HepG2 (cell line): ENCODE data around the gene FBLN5. TPM values are rescaled to one million over a fixed set of nuclear protein-coding genes. Genes with fewer than 3 reads are reported as not detected.
A peak's percentile ranks its signal among the peaks of the same experiment; 100 is the strongest.

Source experiments
- ATAC-seq: fragments of 200-7000 bp; cut with Tn5 transposase; 3 replicates; pipeline ENCODE4 v1.9.1; 2020; ENCODE audit warnings: mild to moderate bottlenecking, moderate library complexity
- BruUV-seq: library from RNA; stranded (reverse); fragments of 400-500 nt; replicated peaks from 2 replicates; lab custom pipeline; 2021; lab: Mats Ljungman, UMichigan
- CTCF ChIA-PET: fragments of 300-600 bp; formaldehyde crosslinking; extraction: SDS; loops from one replicate; lab custom pipeline; 2021; ENCODE audit warnings: low total read pairs, inconsistent platforms, low intra/inter-chr PET ratio; lab: Yijun Ruan, JAX
- POLR2A ChIA-PET: fragments of 350-600 bp; sonication (Branson Sonifier 250); formaldehyde crosslinking; loops from one replicate; lab custom pipeline; 2020; ENCODE audit warnings: antibody characterized with exemption, inconsistent platforms; lab: Yijun Ruan, JAX
- DNase-seq: peaks from one replicate; pipeline ENCODE4 v3.0.0-alpha.2; 2015; ENCODE audit warnings: low spot score
- FAIRE-seq: peaks from 3 replicates; lab custom pipeline; 2011; peaks lifted over from hg19 to GRCh38; lab: Jason Lieb, UNC
- H2AFZ ChIP-seq: one replicate; pipeline ENCODE4 v1.6.1; 2011; ENCODE audit warnings: low read length, inconsistent platforms
- H3K27ac ChIP-seq: fragments of 300-600 bp; 3 replicates; pipeline ENCODE4 v1.8.0; 2011; ENCODE audit warnings: mixed run types, mild to moderate bottlenecking, mixed read lengths, low read length, inconsistent platforms; ENCODE audit not compliant: insufficient read depth; ENCODE audit errors: extremely low read length
- H3K27me3 ChIP-seq, 2 experiments: fragments of 200-600 bp in 1 of 2; 2 replicates in 1 of 2; 3 replicates in 1 of 2; pipeline versions ENCODE4 v1.6.0 to v1.8.0; 2011; ENCODE audit warnings: low read length in 2 of 2, mild to moderate bottlenecking in 2 of 2, moderate library complexity in 2 of 2, inconsistent platforms in 1 of 2; ENCODE audit not compliant: insufficient read depth in 2 of 2, control insufficient read depth in 1 of 2
- H3K36me3 ChIP-seq, 2 experiments: fragments of 200-600 bp in 1 of 2; replicated peaks in 1 of 2; 2 replicates in 1 of 2; 3 replicates in 1 of 2; pipeline versions ENCODE4 v1.5.1 to v1.8.0; 2011; ENCODE audit warnings: low read length in 2 of 2, inconsistent platforms in 1 of 2; ENCODE audit not compliant: insufficient read depth in 2 of 2, control insufficient read depth in 1 of 2
- H3K4me1 ChIP-seq: 2 replicates; pipeline ENCODE4 v1.5.1; 2012; ENCODE audit warnings: low read length, inconsistent platforms; ENCODE audit not compliant: insufficient read depth
- H3K4me2 ChIP-seq: 2 replicates; pipeline ENCODE4 v1.6.0; 2011; ENCODE audit warnings: low read depth, low read length, inconsistent platforms
- H3K4me3 ChIP-seq, 3 experiments: fragments of 200-600 bp in 1 of 3; sonication (generic), shearing (Covaris generic) in 1 of 3; replicated peaks in 1 of 3; 2 replicates each; pipeline ENCODE4 v1.5.1; 2011 to 2016; ENCODE audit warnings: low read length in 3 of 3, inconsistent platforms in 2 of 3, low read depth in 2 of 3, mild to moderate bottlenecking in 2 of 3, control low read depth in 1 of 3, mixed read lengths in 1 of 3; ENCODE audit not compliant: insufficient read depth in 1 of 3
- H3K79me2 ChIP-seq: one replicate; pipeline ENCODE4 v1.6.1; 2011; ENCODE audit warnings: low read length, inconsistent platforms; ENCODE audit not compliant: insufficient read depth
- H3K9ac ChIP-seq: 2 replicates; pipeline ENCODE4 v1.6.0; 2011; ENCODE audit warnings: mild to moderate bottlenecking, low read depth, low read length, inconsistent platforms; ENCODE audit not compliant: insufficient read depth
- H3K9me3 ChIP-seq: 2 replicates; pipeline ENCODE4 v1.5.1; 2012; ENCODE audit warnings: mild to moderate bottlenecking, low read length
- H4K20me1 ChIP-seq: 2 replicates; pipeline ENCODE4 v1.6.0; 2011; ENCODE audit warnings: inconsistent platforms, mild to moderate bottlenecking, low read length, moderate library complexity; ENCODE audit not compliant: insufficient read depth
- ARID4A ChIP-seq: sonication (generic); formaldehyde crosslinking; IDR thresholded peaks from 2 replicates; pipeline ENCODE4 v1.5.0; 2020; ENCODE audit warnings: mild to moderate bottlenecking, missing genetic modification reagents, borderline replicate concordance
- EHMT2 ChIP-seq: fragments of 200-600 bp; sonication (generic); IDR thresholded peaks from 2 replicates; pipeline ENCODE4 v1.7.0; 2017; ENCODE audit warnings: antibody characterized with exemption, low read depth, low read length, borderline replicate concordance
- FOSL2 ChIP-seq: sonication (generic); formaldehyde crosslinking; IDR thresholded peaks from 2 replicates; pipeline ENCODE4 v1.4.0; 2020; ENCODE audit warnings: missing genetic modification reagents
- KLF11 ChIP-seq: IDR thresholded peaks from 2 replicates; pipeline ENCODE4 v1.6.1; 2016; ENCODE audit warnings: missing compliant biosample characterization
- ZFP36L2 ChIP-seq: sonication (generic); formaldehyde crosslinking; IDR thresholded peaks from 2 replicates; pipeline ENCODE4 v1.4.0; 2020; ENCODE audit warnings: missing genetic modification reagents
- ZNF160 ChIP-seq: sonication (generic); formaldehyde crosslinking; IDR thresholded peaks from 2 replicates; pipeline ENCODE4 v1.8.0; 2022; ENCODE audit warnings: mild to moderate bottlenecking, inconsistent platforms, missing genetic modification reagents
- ZNF275 ChIP-seq: sonication (generic); formaldehyde crosslinking; IDR thresholded peaks from 2 replicates; pipeline ENCODE4 v1.8.0; 2022; ENCODE audit warnings: missing genetic modification reagents, mild to moderate bottlenecking, inconsistent platforms, borderline replicate concordance
- ZNF407 ChIP-seq: sonication (generic); formaldehyde crosslinking; IDR thresholded peaks from one replicate; pipeline ENCODE4 v1.5.1; 2020; ENCODE audit warnings: mild to moderate bottlenecking, missing genetic modification reagents; ENCODE audit errors: not compliant biosample characterization
- ZSCAN25 ChIP-seq: sonication (generic); formaldehyde crosslinking; IDR thresholded peaks from 2 replicates; pipeline ENCODE4 v1.8.0; 2022; ENCODE audit warnings: mild to moderate bottlenecking, missing genetic modification reagents
- WGBS: methylation state at CpG from one replicate; pipeline ENCODE4 v1.1.6; 2017; ENCODE audit warnings: low lambda C conversion rate; 5-methylcytosine and 5-hydroxymethylcytosine counted together
- in situ Hi-C: cut with HindIII; loops from 2 replicates; pipeline ENCODE4 v1.10.0; 2017; ENCODE audit warnings: low pct_unique_long_range_greater_than_20kb; ENCODE audit not compliant: extremely low pct_ligation_motif_present
- intact Hi-C: fragments of 100-400 bp; cut with micrococcal nuclease; formaldehyde crosslinking; loops from one replicate; pipeline ENCODE4 v1.10.0; 2022; ENCODE audit not compliant: unreplicated experiment
- polyA plus RNA-seq, 8 experiments: library from polyadenylated mRNA; depleted of rRNA in 3 of 8; stranded (reverse) in 7 of 8; unstranded in 1 of 8; fragments of >200 nt; fragmentation: Illumina TruSeq in 4 of 8; extraction: Trizol in 4 of 8; gene quantifications; 2 replicates each; pipeline versions ENCODE4 v1.2.1 to v1.2.3, GENCODE V29; 2011 to 2016; ENCODE audit warnings: low read depth in 4 of 8, missing spikeins in 1 of 8, mixed read lengths in 1 of 8; ENCODE audit not compliant: insufficient read depth in 1 of 8
- total RNA-seq, 5 experiments: library from RNA; depleted of rRNA; stranded (reverse); fragments of >200 nt; fragmentation: Illumina TruSeq; extraction: Trizol; gene quantifications; 2 replicates each; pipeline ENCODE4 v1.2.3, GENCODE V29; 2016; ENCODE audit warnings: low read depth in 1 of 5

Gene FBLN5
- total and polyA plus RNA-seq, 2 of the 13 experiments (the other 11 are each of a cell fraction or from before 2014, with no cell fraction given) = 0.38 to 0.77 TPM

GRCh38 chr14:91872011-91872501, 75.4 kb downstream of the FBLN5 start:
- Histone ChIP-seq H3K4me3 (no peak overlapping the region), H3K27me3 (0 out of 5 replicates have a peak, but pooled peaks cover 0 to 3% of the 10 kb centered on the region in 2 experiments), H4K20me1 (no peaks in the 10 kb centered on the region), H3K27ac (no peak overlapping the region), H2AFZ (no peak overlapping the region), H3K9ac (no peak overlapping the region), H3K79me2 (no peaks in the 10 kb centered on the region), H3K4me1 (peaks cover 41% of the 10 kb centered on the region)
- BruUV-seq = no TSS peak
- CTCF ChIA-PET = no interaction called here
- ATAC-seq = no peak
- POLR2A ChIA-PET = no interaction called here
- whole genome bisulfite sequencing = 60% methylated on average over 3 of the region's 3 CpGs
- intact Hi-C loops = no loop called here
- peak; percentile 8 for DNase-seq
- TF ChIP-seq EHMT2 (no peak), ZFP36L2 (CRISPR knock-in tag) (no peak), KLF11 (no peak), FOSL2 (CRISPR knock-in tag) (peak; percentile 81), ZSCAN25 (CRISPR knock-in tag) (no peak), ARID4A (CRISPR knock-in tag) (no peak), ZNF407 (CRISPR knock-in tag) (no peak), ZNF160 (CRISPR knock-in tag) (no peak), ZNF275 (CRISPR knock-in tag) (no peak)
- TF ChIP-seq, all 625 proteins: peak for 1
- FAIRE-seq = no peak
- H3K4me2 ChIP-seq = no peak overlapping the region
- in situ Hi-C loops = no loop called here
- no peaks in the 10 kb centered on the region for H3K36me3 ChIP-seq
- H3K9me3 ChIP-seq = no peaks in the 10 kb centered on the region
